Left colon (tissue), 2 donors: ENCODE results near the gene PDXK. TPM values are rescaled to one million over a fixed set of nuclear protein-coding genes. Genes with fewer than 3 reads are reported as not detected.

Source experiments
- ATAC-seq: fragments of 200-7000 bp; cut with Tn5 transposase; one replicate; pipeline ENCODE4 v1.9.1; 2020; ENCODE audit warnings: mild to moderate bottlenecking, moderate library complexity
- DNase-seq, 2 donors: peaks; one replicate each; pipeline ENCODE4 v3.0.0-alpha.2; 2020
- intact Hi-C, 2 donors: fragments of 100-400 bp; cut with DNase I in 1 of 2; cut with micrococcal nuclease in 1 of 2; formaldehyde crosslinking; loops; one replicate each; pipeline versions ENCODE4 v1.11.2 to v1.14.0; 2022; cut with DNase I, micrococcal nuclease
- total RNA-seq, 2 donors: library from RNA; stranded (reverse); fragmentation: NEBNext Ultra II Directional; extraction: Animal tissue kit (Norgen Biotek cat#: 25700); gene quantifications; one replicate each; pipeline ENCODE4 v1.2.1, GENCODE V29; 2021
- donor health status: DM: no; HTN: no; CAD: no.
- donor health status: DM: yes; HTN: yes; CAD: no.

Gene PDXK
- total RNA-seq, 2 donors from 2014 or later: 144 to 188 TPM

- ATAC-seq (no peak), DNase-seq (no peak)
- intact Hi-C loops: no loop called here
Observed at GRCh38 chr21:43754948-43755781, 36.2 kb downstream of the PDXK start.

- no peak for DNase-seq
- ATAC-seq: no peak
- intact Hi-C loops: no loop called here
Observed at GRCh38 chr21:43755820-43756594, 37.1 kb downstream of the PDXK start.

GRCh38 chr21:43757601-43758000, 38.7 kb downstream of the PDXK start:
- intact Hi-C loops: no loop called here
- ATAC-seq (no peak), DNase-seq (no peak)

- intact Hi-C loops: no loop called here
- DNase-seq: no peak
- no peak for ATAC-seq
Observed at GRCh38 chr21:43758111-43758641, 39.2 kb downstream of the PDXK start.

GRCh38 chr21:43758811-43759210, 39.9 kb downstream of the PDXK start:
- DNase-seq (no peak), ATAC-seq (no peak)
- intact Hi-C loops: no loop called here

GRCh38 chr21:43759651-43760050, 40.7 kb downstream of the PDXK start:
- intact Hi-C loops: no loop called here
- no peak for ATAC-seq
- no peak for DNase-seq

- no peak for DNase-seq
- ATAC-seq: no peak
- intact Hi-C loops: no loop called here
Observed at GRCh38 chr21:43760391-43760958, 41.5 kb downstream of the PDXK start.

GRCh38 chr21:43761886-43762285, 43.0 kb downstream of the PDXK start:
- DNase-seq: no peak
- intact Hi-C loops: no loop called here
- no peak for ATAC-seq

GRCh38 chr21:43762303-43763128, 43.6 kb downstream of the PDXK start:
- intact Hi-C loops: no loop called here
- ATAC-seq (no peak), DNase-seq (no peak)

GRCh38 chr21:43763901-43764523, 45.1 kb downstream of the PDXK start:
- no peak for ATAC-seq
- intact Hi-C loops: no loop called here
- DNase-seq: no peak

GRCh38 chr21:43764576-43765495, 45.9 kb downstream of the PDXK start:
- ATAC-seq (no peak), DNase-seq (no peak)
- intact Hi-C loops: no loop called here

GRCh38 chr21:43766734-43767497, 48.0 kb downstream of the PDXK start:
- intact Hi-C loops: no loop called here
- peak; percentile 46 for ATAC-seq
- DNase-seq: peak in 1 of 2 donors; percentile 33

- intact Hi-C loops: no loop called here
- ATAC-seq: peak; percentile 7
- no peak for DNase-seq
Observed at GRCh38 chr21:43767498-43767983, 48.6 kb downstream of the PDXK start.

GRCh38 chr21:43767984-43768867, 49.3 kb downstream of the PDXK start:
- intact Hi-C loops: no loop called here
- ATAC-seq (peak; percentile 86), DNase-seq (peak; percentile 69 to 81)

- DNase-seq: no peak
- intact Hi-C loops: no loop called here
- no peak for ATAC-seq
Observed at GRCh38 chr21:43768868-43769167, 49.9 kb downstream of the PDXK start.
